HG03521 (cell line): ENCODE results near the gene ZNF32.
A peak's percentile ranks its signal among the peaks of the same experiment; 100 is the strongest.

Experiments used
- ATAC-seq: cut with Tn5 transposase; IDR thresholded peaks from one replicate; pipeline ENCODE4 v1.9.1; 2021; ENCODE audit warnings: mild to moderate bottlenecking, moderate library complexity; ENCODE audit not compliant: unreplicated experiment

ZNF32 gene

GRCh38 chr10:43681220-43681619 is 32.5 kb upstream of the ZNF32 start:
- no peak for ATAC-seq

DNA sequence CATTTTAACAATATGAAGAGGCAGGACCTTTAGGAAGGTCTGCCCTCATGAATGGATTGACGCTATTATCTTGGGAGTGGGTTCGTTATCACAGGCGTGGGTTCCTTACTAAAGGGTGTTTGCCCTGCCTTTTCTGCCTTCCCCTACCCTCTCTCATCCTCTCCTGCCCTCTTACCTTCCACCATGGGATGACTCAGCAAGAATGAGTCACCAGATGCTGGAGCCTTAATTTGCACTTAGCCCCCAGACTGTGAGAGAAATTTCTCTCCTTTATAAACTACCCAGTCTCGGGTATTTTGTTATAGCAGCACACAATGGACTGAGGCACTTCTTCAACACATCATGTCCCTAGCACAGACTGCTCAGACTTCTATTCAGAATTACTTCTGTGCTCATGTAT is 31.4 kb upstream of the ZNF32 start:
- ATAC-seq = no peak

DNA sequence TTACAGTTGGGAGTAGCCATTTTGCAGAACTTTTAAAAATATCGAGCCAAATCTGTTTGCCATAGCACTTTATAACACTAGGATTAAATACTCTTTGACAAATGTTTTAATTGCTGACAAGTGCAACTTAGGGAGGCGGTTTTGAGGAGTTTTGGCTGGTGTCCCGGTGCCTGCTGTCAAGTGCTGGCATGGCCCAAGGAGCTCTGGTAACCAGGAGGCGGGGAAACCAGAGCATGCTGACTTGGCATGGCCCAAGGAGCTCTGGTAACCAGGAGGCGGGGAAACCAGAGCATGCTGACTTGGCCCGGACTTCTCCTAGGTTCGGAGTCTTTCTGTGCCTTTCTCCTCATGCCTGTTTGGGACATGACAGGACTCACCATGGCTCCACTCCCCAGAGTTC is 30.8 kb upstream of the ZNF32 start:
- no peak for ATAC-seq

GRCh38 chr10:43678654-43679053 is 30.0 kb upstream of the ZNF32 start:
- ATAC-seq = no peak

- no peak for ATAC-seq
Measured at GRCh38 chr10:43676901-43677300, 28.2 kb upstream of the ZNF32 start.

GRCh38 chr10:43676331-43676730 is 27.6 kb upstream of the ZNF32 start:
- ATAC-seq = no peak

GRCh38 chr10:43674553-43675210 is 26.0 kb upstream of the ZNF32 start:
- ATAC-seq = no peak

- no peak for ATAC-seq
Measured at GRCh38 chr10:43673471-43673870, 24.8 kb upstream of the ZNF32 start.

- peak; percentile 56 for ATAC-seq
Measured at GRCh38 chr10:43671659-43672531, 23.2 kb upstream of the ZNF32 start.

GRCh38 chr10:43669386-43669785 is 20.7 kb upstream of the ZNF32 start:
- no peak for ATAC-seq

DNA sequence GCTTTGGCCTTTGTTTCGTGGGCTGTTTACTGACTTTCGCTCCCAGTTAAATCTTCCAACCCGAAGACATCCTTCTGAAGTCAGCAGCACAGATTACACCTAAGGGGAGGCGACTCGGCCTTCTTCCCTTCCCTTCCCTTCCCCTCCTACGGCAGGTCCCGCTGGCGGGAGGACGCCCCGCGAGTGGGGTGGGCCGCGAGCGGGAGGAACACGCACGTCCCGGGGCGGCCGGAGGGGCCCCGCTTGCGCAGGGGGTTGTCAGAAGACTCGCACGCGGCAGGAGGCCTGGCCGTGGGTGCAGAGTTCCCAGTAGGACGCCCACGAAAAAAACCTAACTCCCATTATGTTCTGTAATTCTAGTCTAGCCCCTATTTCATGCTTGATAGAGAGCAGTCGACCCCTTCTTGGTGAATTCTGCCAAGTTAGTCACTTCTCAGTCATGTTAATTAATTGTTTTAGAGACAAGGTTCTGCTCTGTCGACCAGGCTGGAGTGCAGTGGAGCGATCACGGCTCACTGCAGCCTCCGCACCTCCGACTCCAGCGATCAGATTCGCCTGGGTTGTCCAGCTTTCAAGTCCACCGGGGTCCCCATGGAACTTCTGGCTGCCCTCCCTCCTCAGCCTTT is 19.2 kb upstream of the ZNF32 start:
- no peak for ATAC-seq

- no peak for ATAC-seq
Measured at GRCh38 chr10:43667317-43667731, 18.6 kb upstream of the ZNF32 start.

DNA sequence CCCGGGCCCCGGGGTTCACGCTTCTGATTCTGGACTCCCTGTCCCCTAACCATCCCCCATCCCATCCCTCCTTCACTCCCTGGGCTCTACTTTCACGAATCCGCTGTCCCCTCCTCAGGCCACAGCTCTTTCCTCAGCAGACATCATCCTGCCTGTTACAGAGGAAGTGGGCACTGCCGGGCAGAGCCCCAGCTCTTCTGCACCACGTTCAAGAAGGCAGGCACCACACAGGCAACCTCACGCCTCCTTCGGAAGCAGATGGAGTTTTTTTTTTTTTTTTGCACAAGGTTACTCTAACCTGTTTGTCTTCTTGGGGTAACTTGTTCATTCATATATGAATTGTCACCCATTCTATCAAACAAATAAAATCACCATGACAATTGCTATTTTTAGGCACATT is 17.9 kb upstream of the ZNF32 start:
- ATAC-seq = no peak

- no peak for ATAC-seq
Measured at GRCh38 chr10:43665054-43665453, 16.4 kb upstream of the ZNF32 start.

DNA sequence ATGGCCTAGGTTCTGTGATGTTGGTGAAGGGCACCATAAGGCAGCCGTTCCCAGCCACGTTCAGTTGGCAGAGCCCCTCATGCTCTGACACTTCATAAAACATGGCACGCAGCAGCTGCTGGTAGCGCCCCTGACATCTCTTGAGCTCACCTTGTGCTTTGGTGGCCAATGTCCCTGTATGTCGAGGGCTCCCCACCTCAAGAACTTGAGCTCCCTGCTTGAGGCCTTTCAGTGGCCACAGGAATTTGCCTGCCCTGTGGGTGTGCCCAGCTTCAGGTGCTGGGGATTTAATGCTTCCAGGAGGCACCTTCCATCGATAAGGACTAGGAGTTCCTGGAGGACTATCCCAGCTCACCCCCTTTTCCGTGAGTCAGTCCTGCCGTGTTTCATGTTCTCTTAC is 9.5 kb upstream of the ZNF32 start:
- ATAC-seq = no peak

DNA sequence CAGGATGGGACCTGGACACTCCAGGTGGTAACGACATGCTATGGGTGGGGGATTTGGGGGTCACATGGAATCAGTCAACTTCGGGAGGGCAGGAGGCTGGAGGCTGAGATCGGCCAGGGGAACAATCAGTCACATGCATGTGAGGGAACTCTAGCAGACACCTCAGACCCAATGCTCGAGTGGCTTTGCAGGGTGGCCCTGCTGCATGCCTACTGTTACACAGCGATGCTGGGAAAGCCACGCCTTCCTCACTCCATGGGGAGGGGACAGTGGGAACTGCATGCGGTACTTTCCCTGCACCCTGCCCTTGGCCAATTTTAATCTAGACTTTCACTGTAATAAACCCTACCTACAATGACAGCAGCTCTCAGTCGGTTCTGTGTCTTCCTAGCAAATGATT is 6.6 kb upstream of the ZNF32 start:
- ATAC-seq = no peak

- ATAC-seq = no peak
Measured at GRCh38 chr10:43653746-43654145, 5.1 kb upstream of the ZNF32 start.

DNA sequence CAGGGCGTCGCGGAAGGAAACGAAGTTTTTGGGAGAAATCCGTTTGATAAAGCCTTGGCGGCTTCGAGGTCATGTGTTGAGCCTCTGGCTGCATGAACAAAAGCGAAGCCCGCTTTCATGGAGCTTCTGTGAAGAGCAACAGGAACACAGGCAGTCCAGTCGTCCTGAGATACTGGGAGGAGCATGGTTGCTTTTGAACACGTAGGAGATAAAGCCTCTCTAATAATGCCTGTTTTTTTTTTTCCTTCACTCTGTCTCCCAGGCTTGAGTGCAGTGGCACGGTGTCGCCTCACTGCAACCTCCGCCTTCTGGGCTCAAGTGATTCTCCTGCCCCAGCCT is 473 bp upstream of the ZNF32 start:
- no peak for ATAC-seq

GRCh38 chr10:43648095-43648397 is 635 bp downstream of the ZNF32 start:
- ATAC-seq = no peak

- ATAC-seq = no peak
Measured at GRCh38 chr10:43647576-43647975, 1.1 kb downstream of the ZNF32 start.

- ATAC-seq = no peak
Measured at GRCh38 chr10:43645866-43646265, 2.8 kb downstream of the ZNF32 start.

GRCh38 chr10:43644252-43644651 is 4.4 kb downstream of the ZNF32 start:
- ATAC-seq = no peak
